Common myeloid progenitor, CD34-positive (primary cell): Measurements from ENCODE around the gene UBR2.

Experiments used
- CTCF ChIA-PET: fragments of 350-600 bp; sonication (Branson Sonifier 250); formaldehyde crosslinking; loops from one replicate; lab custom pipeline; 2021; ENCODE audit warnings: antibody characterized with exemption; lab: Charles Lee
- POLR2A ChIA-PET: fragments of 350-600 bp; sonication (Branson Sonifier 250); formaldehyde crosslinking; loops from one replicate; lab custom pipeline; 2021; ENCODE audit warnings: antibody characterized with exemption; lab: Charles Lee
- DNase-seq, 3 donors: peaks; one replicate each; pipeline versions ENCODE4 v3.0.0 to v3.0.0-alpha.2; 2013
- H3K27ac ChIP-seq, 2 experiments: 1 replicate in 1 of 2; 2 replicates in 1 of 2; pipeline ENCODE4 v1.7.0; 2013; ENCODE audit warnings: inconsistent platforms in 2 of 2, low read length in 2 of 2, mild to moderate bottlenecking in 2 of 2, low read depth in 1 of 2, moderate library complexity in 1 of 2; ENCODE audit not compliant: severe bottlenecking in 2 of 2, insufficient read depth in 1 of 2, poor library complexity in 1 of 2
- H3K27me3 ChIP-seq, 5 experiments: replicated peaks in 2 of 5; 1 replicate in 3 of 5; 2 replicates in 2 of 5; pipeline versions ENCODE4 v1.6.1 to v1.7.0; 2013; ENCODE audit warnings: low read length in 4 of 5, mild to moderate bottlenecking in 2 of 5, moderate library complexity in 2 of 5, inconsistent platforms in 1 of 5; ENCODE audit not compliant: insufficient read depth in 5 of 5, control insufficient read depth in 4 of 5
- H3K36me3 ChIP-seq, 4 experiments: 1 replicate in 2 of 4; 2 replicates in 2 of 4; pipeline versions ENCODE4 v1.6.1 to v1.7.0; 2013; ENCODE audit warnings: low read length in 3 of 4, control low read depth in 1 of 4, mild to moderate bottlenecking in 1 of 4; ENCODE audit not compliant: control insufficient read depth in 4 of 4, insufficient read depth in 4 of 4
- H3K4me1 ChIP-seq, 4 experiments: 1 replicate in 3 of 4; 2 replicates in 1 of 4; pipeline versions ENCODE4 v1.6.1 to v1.7.1; 2013; ENCODE audit warnings: low read length in 3 of 4, mild to moderate bottlenecking in 3 of 4, control low read depth in 1 of 4, inconsistent platforms in 1 of 4, moderate library complexity in 1 of 4; ENCODE audit not compliant: control insufficient read depth in 4 of 4, insufficient read depth in 4 of 4; ENCODE audit errors: control extremely low read depth in 1 of 4
- H3K4me3 ChIP-seq, 7 experiments: 1 replicate in 4 of 7; 2 replicates in 3 of 7; pipeline versions ENCODE4 v1.5.1 to v1.7.0; 2013; ENCODE audit warnings: mild to moderate bottlenecking in 7 of 7, low read length in 6 of 7, moderate library complexity in 6 of 7, inconsistent platforms in 2 of 7, low read depth in 2 of 7, control low read depth in 1 of 7; ENCODE audit not compliant: insufficient read depth in 4 of 7, control insufficient read depth in 1 of 7; ENCODE audit errors: extremely low read depth in 1 of 7
- H3K9me3 ChIP-seq, 5 experiments: 1 replicate in 4 of 5; 2 replicates in 1 of 5; pipeline versions ENCODE4 v1.6.1 to v1.7.1; 2013; ENCODE audit warnings: low read length in 4 of 5, mild to moderate bottlenecking in 2 of 5, inconsistent platforms in 1 of 5, low read depth in 1 of 5, moderate library complexity in 1 of 5; ENCODE audit not compliant: control insufficient read depth in 4 of 5, insufficient read depth in 2 of 5; ENCODE audit errors: control extremely low read depth in 1 of 5
- WGBS: methylation state at CpG from one replicate; pipeline ENCODE4 v1.1.5; 2013; ENCODE audit not compliant: insufficient coverage; 5-methylcytosine and 5-hydroxymethylcytosine counted together

Gene UBR2

GRCh38 chr6:42627674-42628073, 63.8 kb downstream of the UBR2 start:
- WGBS: no CpG with 5 or more reads among the region's 1 CpG
- Histone ChIP-seq H3K27ac (no peak overlapping the region), H3K9me3 (no peaks in the 10 kb centered on the region), H3K27me3 (no peaks in the 10 kb centered on the region), H3K4me1 (peaks cover 0 to 3% (median under 1%) of the 10 kb centered on the region in 4 experiments), H3K36me3 (peaks cover 11 to 52% (median 21%) of the 10 kb centered on the region in 4 experiments), H3K4me3 (no peak overlapping the region)
- ChIA-PET POLR2A (no interaction called here), CTCF (interaction anchor here (1.1 kb wide), 1 partner anchor 34 kb away, joined by 3 read pairs; no protein-coding TSS in a partner anchor)
- no peak for DNase-seq

DNA sequence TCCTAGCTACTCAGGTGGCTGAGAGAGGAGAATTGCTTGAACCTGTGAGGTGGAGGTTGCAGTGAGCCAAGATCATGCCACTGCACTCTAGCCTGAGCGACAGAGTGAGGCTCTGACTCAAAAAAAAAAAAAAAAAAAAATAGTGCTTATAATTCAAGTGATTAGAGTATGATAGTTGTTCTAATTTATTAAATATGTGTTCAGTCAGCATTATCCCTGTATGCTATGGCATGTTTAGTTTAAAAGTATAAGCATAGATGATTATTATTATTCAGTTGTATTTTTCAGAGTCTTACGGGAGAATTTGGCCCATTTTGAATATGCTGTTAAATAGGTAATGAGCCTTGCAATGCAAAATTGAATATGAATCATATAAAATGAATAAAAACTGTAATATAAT, 64.8 kb downstream of the UBR2 start:
- ChIA-PET POLR2A (no interaction called here), CTCF (interaction anchor here (0.7 kb wide), 1 partner anchor 139 kb away, joined by 4 read pairs; no protein-coding TSS in a partner anchor)
- Histone ChIP-seq H3K4me3 (no peak overlapping the region), H3K9me3 (no peaks in the 10 kb centered on the region), H3K27me3 (no peaks in the 10 kb centered on the region), H3K4me1 (peaks cover 0 to 3% (median under 1%) of the 10 kb centered on the region in 4 experiments), H3K27ac (no peak overlapping the region), H3K36me3 (peaks cover 13 to 60% (median 23%) of the 10 kb centered on the region in 4 experiments)
- no CpG with 5 or more reads among the region's 2 CpGs for WGBS
- no peak for DNase-seq

- peaks cover 0 to 3% (median under 1%) of the 10 kb centered on the region in 4 experiments for H3K4me1 ChIP-seq
- H3K36me3 ChIP-seq: peaks cover 15 to 58% (median 24%) of the 10 kb centered on the region in 4 experiments
- peak overlapping the region in 1 of 2 experiments; percentile 9 for H3K27ac ChIP-seq
- POLR2A ChIA-PET: no interaction called here
- H3K27me3 ChIP-seq: no peaks in the 10 kb centered on the region
- peak in 2 of 3 donors; percentile 21 to 23 for DNase-seq
- H3K9me3 ChIP-seq: no peaks in the 10 kb centered on the region
- H3K4me3 ChIP-seq: no peak overlapping the region
- CTCF ChIA-PET: no interaction called here
- 100% methylated on average over 1 of the region's 5 CpGs for WGBS
Observed at GRCh38 chr6:42629845-42630244, 66.0 kb downstream of the UBR2 start.

DNA sequence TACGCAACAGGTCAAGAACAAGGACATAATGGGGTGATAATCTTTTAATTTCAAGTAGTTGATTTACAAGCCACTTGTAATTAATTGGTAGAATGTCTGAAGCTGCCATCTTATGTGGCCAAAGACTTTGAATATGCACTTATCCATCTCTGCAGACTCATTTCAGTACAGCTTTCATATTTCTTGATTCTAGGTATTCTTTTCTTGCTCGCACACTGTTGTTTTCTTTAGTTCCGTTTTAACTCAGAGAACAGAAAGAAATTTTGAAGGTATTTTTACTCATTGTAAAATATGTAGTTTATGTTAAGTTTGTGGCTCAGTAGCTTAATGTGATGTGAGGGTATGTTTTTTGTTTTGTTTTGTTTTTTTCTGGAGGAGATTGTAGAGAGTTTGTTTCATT, 73.9 kb downstream of the UBR2 start:
- CTCF ChIA-PET: interaction anchor here (0.8 to 1.5 kb wide), 4 partner anchors 15 to 28 kb away, joined by 3 to 5 read pairs (median 3); no protein-coding TSS in a partner anchor
- Histone ChIP-seq H3K36me3 (peaks cover 24 to 75% (median 41%) of the 10 kb centered on the region in 4 experiments), H3K27ac (no peak overlapping the region), H3K9me3 (no peaks in the 10 kb centered on the region), H3K4me1 (peaks cover 0 to 3% (median 0%) of the 10 kb centered on the region in 4 experiments), H3K27me3 (no peaks in the 10 kb centered on the region), H3K4me3 (no peak overlapping the region)
- DNase-seq: no peak
- no CpG with 5 or more reads among the region's 3 CpGs for WGBS
- POLR2A ChIA-PET: no interaction called here

DNA sequence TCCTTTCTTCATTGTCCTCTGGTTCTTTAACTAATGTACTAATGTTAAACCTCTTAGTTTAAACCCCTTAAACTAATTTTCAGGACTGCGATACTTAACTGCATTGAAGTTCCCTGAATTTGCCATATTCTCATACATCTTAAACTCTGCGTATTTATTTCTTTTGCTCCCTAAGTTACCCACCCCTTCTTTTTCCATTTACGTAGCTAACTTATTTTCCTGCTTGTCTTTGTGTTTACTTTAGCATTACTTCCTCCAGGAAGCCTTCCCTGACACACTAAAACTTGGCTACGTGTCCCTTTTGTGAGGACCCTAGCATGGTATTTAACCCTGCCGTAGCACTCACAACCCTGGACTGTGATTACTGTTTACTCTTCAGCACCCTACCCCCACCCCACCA, 79.0 kb downstream of the UBR2 start:
- no peaks in the 10 kb centered on the region for H3K9me3 ChIP-seq
- no peak for DNase-seq
- peaks cover 0 to 3% (median 0%) of the 10 kb centered on the region in 4 experiments for H3K4me1 ChIP-seq
- 97% methylated on average over 5 of the region's 5 CpGs for WGBS
- H3K36me3 ChIP-seq: peaks cover 24 to 71% (median 44%) of the 10 kb centered on the region in 4 experiments
- H3K27me3 ChIP-seq: no peaks in the 10 kb centered on the region
- H3K4me3 ChIP-seq: no peak overlapping the region
- H3K27ac ChIP-seq: no peak overlapping the region
- POLR2A ChIA-PET: no interaction called here
- CTCF ChIA-PET: interaction anchor here (1.4 kb wide), 1 partner anchor 95 kb away, joined by 3 read pairs; no protein-coding TSS in a partner anchor

DNA sequence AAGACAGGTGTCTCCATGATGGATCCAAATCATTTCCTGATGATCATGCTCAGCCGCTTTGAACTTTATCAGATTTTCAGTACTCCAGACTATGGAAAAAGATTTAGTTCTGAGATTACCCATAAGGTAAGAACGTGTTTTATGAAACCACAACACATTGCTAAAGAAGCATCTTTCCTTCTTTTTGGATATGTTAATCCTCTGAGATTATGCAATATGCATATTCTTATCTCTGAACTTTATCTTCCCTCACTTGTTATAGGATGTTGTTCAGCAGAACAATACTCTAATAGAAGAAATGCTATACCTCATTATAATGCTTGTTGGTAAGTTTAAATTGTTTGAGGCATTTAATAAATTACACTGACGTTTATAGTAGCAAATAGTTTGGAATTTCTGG, 80.4 kb downstream of the UBR2 start:
- Histone ChIP-seq H3K9me3 (no peaks in the 10 kb centered on the region), H3K27ac (no peak overlapping the region), H3K4me3 (no peak overlapping the region), H3K4me1 (no peaks in the 10 kb centered on the region), H3K27me3 (no peaks in the 10 kb centered on the region), H3K36me3 (peaks cover 24 to 74% (median 43%) of the 10 kb centered on the region in 4 experiments)
- no peak for DNase-seq
- POLR2A ChIA-PET: no interaction called here
- WGBS: no CpG with 5 or more reads among the region's 3 CpGs
- CTCF ChIA-PET: no interaction called here

GRCh38 chr6:42652024-42652746, 88.4 kb downstream of the UBR2 start:
- ChIA-PET POLR2A (no interaction called here), CTCF (interaction anchor here (0.8 to 3.0 kb wide), 3 partner anchors 10 to 227 kb away, joined by 3 to 18 read pairs (median 3); partner anchors contain the start of gene RPL7L1)
- 80% methylated on average over 1 of the region's 5 CpGs for WGBS
- Histone ChIP-seq H3K4me1 (no peaks in the 10 kb centered on the region), H3K4me3 (no peak overlapping the region), H3K27me3 (no peaks in the 10 kb centered on the region), H3K9me3 (no peaks in the 10 kb centered on the region), H3K27ac (no peak overlapping the region), H3K36me3 (peaks cover 30 to 74% (median 40%) of the 10 kb centered on the region in 4 experiments)
- no peak for DNase-seq
